ENCODE results near the gene ZBTB42.
"Not testable (repeated sequence)": the region's sequence is repeated elsewhere in the genome, so short reads cannot be mapped to it uniquely, and the experiment has no call there.

Gene ZBTB42

DNA sequence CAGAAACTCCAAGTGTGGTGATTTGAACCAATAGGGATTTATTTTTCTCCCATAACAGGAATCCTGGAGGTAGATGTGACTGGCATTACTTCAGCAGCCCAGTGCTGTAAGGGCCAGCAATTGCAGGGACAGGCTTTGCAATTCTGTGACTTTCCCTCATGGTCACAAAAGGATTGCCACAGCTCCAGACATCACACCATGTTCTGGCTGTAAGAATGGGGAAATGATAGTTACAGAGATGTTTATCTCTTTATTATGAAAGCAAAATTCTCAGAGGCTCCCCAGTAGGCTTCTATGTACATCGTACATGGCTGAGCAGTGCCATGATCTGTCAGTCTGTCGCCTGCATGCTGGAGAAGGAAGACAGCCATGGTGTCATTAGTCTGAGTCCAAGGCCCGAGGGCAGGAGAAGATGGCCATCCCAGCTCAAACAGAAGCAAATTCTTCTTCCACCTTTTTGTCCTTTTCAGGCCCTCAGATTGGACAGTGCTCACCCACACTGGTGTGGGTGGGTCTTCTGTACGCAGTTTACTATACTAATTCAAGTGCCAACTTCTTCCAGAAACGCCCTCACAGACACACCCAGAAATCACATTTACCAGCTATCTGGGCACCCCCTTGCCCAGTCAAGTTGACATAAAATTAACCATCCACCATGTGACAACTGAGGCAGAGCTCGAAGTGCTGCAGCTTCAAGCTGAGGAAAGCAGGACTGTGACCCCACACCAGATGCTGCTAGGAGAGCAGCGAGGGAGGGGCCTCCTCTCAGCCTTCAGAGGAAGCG is 17.2 kb downstream of the ZBTB42 start:
- DNase-seq = no peak

DNA sequence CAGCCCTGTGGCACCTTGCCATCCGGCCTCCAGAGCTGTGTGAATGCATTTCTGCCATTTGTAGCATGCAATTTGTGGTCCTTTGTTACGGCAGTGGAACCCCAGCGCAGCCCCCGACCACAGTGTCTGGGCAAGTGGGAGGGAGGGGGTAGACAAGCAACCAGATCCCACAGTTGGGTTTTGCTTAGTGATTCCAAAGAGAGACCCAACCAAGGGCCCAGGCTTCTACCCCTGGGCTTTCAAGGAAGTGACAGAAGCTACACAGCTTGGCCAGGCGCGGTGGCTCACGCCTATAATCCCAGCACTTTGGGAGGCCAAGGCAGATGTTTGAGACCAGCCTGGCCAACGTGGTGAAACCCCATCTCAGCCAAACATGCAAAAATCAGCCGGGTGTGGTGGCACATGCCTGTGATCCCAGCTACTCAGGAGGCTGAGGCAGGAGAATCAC is 17.8 kb downstream of the ZBTB42 start:
- no peak for DNase-seq

DNA sequence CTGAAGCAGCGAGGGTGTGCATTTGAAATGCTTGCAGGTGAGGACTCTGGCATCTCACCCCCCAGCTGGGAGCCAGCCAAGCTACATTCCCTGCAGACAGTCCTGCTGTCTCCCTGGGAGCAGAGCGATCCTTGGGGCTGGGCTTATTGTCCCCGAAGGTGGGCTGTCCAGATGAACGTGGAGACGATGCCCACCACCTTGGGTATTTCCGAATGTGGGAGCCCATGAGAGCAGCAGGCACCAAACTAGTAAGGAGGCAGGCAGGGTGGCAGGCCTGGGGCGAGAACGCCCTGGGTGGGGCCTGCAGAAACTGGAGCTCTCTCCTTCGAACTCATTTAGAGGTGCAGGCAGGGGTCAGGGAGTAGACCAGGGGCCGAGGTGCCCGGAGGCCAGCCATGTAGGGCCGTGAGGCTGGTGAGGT is 18.5 kb downstream of the ZBTB42 start:
- no peak for DNase-seq

DNA sequence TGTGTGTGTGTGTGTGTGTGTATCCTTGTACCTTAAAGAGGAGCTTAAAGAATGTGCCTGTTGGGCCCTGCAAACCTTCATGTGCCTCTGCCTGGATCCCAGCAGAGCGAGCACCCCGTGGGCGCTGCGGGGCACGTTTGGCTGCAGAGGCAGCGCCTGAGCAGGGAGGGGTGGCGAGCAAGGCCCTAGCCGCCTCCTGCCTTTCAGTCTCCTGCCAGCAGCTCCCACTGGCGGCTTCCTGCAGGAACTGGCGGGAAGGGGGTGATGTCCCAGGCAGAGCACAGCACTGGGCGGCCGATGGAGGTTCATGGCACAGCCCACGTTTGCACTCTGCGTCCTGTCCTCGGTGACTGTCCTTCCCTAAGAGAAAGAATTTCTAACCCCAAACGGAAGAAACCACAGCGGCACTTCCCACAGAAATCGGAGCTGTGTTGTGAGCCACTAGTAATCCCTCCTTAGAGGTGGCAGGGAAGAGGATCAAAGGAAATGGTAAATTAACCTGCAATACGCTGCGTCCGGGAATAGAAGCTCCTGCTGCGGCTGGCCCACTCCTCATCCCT is 19.8 kb downstream of the ZBTB42 start:
- DNase-seq = no peak

DNA sequence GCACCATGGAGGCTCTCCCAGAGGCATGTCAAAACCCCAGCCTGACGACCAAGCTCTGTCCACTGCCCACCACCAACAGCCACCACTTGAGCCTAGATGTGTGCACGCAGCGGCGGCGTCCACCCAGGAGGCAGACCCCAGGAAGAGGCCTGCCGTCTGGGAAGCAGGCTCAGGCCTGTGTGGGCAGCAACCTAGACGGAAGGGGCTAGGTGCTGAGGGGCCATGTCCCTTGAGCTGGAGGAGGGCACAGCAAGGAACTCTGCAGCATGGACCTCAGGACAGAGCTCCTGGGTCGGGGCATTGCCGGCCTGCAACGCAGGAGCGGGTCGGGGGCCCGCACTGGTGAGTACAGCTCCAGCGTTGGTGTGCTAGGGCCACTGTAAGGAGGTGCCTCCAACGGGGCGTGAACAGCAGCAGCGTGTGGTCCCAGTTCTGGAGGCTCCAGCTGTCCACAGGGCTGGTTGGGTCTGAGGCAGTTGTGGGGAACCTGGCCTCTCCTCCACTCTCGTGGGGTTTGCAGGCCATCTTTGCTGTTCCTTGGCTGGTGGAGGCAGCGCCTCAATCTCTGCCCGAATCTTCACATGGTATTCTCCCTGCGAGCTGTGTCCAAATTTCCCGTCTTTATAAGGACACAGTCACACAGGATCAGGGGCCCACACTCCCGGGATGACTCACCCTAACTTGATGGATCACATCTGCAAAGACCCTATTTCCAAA is 20.5 kb downstream of the ZBTB42 start:
- no peak for DNase-seq

DNA sequence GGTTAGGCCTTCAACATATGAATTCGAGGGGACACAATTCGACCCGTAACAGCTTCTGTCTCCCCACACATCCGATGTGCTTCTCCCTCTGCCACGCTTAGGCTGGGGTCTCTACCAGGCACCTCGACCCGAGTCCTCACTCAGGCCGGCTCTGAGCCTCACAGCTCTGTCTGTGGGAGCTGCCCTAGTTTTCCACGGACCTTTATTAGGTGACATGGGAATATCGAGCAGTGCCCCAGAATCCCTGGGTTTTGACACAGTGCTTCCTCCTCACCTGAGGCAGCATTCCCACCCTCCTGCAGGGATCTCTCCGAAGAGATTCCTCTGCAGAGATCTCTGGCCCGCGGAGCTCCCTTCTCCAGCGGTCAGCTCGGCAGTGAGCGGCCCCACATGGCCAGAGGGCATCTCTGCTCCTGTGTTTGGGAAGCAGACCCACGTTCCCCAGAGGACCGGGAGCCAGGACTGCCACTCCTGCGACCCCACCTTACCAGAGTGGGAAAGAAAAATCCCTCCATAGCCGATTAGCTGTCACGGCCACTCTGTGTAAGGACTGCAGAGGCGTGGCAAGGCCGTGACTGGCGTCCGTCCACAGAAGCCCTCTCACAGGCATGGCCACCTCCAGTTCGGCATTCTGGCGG is 21.2 kb downstream of the ZBTB42 start:
- DNase-seq = no peak

DNA sequence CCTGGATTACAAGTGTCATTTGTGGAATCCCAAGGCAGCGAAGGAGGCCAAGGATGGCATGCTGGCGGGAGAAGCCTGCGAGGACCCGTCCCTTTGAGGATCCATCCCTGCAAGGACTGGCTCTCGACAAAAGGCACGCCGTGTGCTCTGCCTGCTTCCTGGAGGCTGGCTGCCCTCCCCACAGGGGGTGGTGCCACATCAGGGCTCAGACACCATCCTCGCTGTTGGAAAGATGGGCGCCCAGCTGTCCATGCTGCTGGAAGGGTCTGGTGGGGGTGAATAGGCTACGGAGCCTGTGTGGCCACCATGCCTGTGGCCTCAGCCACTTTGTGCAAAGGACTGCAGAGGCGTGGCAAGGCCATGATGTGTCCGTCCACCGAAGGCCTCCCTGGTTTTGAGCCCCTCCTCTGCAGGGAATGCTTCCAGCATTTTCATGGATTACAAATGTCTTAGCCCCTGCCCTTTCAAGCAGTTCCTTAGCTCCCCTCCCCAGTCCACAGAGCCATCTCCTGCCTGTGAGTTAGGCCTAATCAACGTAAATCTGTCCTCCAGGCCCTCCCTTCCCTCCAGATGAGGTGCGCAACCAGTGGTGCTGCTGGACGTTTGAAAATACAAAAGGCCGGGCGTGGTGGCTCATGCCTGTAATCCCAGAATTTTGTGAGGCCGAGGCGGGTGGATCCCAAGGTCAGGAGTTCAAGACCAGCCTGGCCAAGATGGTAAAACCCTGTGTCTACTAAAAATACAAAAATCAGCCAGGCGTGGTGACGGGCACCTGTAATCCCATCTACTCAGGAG is 22.1 kb downstream of the ZBTB42 start:
- DNase-seq = no peak

DNA sequence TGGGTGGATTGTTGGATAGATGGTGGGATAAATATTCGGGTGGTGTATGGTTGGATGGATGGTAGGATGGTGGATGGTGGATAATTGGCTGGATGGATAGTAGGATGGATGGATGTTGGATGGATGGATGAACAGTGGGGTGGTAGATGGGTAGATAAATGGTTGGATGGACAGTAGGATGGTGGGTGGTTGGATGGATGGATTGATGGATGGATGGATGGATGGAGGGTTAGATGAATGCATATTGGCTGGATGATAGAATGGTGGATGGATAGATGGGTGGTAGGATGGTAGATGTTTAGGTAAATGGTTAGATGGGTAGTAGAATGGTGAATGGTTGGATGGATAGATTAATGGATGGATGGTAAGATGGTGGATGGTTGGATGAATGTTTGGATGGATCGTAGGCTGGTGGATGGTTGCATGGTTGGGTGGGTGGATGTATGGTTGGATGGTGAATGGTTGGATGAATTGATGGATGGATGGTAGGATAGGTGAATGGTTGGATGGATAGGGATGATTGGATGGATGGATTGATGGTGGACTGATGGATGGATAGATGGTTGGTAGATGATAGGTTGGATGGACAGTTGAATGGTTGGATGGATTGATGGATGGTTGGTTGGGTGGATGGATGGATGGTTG is 23.6 kb downstream of the ZBTB42 start:
- DNase-seq = no peak

DNA sequence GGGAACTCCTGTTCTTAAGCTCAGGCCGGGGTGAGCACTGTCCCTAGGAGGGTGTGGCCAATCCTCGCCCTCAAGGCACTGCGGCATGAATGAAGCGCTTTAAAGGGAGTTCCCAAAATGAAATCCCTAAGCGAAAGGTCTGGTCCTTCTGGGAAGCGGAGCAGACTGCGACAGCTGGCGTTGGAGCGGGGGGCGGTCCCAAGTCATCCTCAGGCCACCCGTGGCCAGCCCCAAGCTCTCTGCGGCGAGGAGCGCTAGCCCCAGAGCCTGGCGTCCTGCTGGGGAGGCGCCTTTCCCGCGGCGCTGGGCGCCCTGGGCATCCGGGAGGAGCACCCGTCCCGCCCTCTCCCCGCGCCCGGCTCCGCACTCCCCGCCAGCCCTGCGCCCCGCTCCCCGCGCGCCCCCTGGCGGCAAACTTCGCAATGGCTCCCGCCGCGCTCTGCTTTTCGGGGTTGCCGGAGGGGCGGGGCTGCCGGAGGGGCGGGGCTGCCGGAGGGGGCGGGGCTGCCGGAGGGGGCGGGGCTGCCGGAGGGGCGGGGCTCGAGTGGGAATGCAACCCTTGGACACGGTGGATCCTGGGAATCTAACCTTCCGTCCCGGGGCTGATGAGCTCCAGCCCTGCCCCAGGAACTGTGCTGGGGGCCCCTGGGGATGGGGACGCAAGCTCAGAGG is 25.4 kb downstream of the ZBTB42 start:
- DNase-seq = peak; percentile 92

DNA sequence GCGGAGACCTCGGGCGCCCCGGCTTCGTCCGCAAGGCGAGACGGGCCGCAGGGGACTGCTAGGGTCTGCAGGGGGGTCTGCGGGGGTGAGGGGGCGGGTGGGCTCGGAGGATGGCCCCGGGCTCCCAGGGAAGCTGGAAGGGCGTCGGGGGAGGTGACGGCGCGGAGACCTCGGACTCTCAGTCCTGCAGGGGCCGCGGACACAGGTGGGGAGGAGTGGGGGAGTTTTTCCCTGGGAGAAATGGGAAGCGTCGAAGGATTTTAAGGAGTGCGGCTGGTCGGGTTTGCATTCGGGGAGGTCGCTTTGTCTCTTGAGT is 25.9 kb downstream of the ZBTB42 start:
- no peak for DNase-seq

DNA sequence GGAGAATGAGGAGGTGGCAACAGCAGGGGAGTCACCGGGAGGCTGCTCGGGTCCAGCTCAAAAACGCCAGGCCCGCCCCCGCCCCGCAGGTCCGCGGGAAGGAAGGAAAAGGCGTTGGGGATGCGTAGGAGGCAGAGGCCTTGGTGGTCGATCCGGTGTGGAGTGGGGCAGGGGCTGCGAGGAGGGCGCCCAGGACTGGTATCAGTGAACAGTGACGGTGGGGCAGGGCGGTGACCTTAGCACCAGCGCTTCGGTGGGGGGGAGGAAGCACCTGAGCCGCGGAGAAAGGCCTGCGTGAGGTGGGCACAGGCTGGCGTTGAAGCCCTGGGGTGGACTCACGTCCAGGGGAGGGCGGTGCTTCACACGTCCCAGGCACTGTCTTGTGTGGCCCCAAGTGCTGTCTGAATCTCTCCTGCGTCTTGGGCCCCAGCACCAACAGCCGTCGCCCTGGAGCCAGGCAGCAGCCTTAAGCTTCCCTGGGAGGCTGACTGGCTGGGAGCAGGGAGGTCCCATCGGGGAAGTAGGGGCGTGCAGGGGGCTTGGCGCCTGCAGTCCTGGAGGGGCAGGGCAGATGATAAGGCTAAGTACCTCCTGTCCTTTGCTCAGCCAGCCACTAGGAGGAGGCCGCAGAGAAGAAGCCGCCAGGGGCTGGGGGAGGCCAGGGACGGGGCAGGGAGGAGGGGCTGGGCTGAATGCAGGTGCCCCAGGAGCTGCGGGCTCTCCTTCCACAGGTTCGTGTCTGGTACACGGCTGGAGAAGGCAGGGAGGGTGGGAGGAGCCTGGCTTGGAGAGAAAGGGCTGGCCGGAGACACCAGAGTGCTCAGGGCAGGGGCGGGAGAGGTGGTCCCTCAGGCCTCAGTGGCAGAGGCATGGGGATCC is 26.5 kb downstream of the ZBTB42 start:
- peak; percentile 43 for DNase-seq

DNA sequence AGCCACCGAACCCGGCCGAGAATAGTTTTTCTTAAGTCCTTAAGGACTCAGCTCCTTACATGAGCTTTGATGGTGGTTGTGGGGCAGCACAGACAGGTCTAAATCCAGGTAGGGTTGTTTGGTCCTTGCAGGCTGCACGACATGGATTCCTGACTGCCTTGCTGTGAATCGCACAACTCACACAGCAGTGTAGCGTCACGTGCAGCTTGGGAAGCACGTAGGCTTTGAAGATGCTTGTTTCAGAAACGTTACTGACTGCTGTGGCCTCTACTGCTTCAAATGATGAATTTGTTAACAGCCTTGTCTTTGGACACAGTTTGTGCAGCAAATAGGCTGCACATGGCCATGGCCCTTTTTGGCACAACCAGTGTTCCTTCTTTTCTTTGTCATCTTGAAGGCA is 29.9 kb downstream of the ZBTB42 start:
- no peak for DNase-seq

DNA sequence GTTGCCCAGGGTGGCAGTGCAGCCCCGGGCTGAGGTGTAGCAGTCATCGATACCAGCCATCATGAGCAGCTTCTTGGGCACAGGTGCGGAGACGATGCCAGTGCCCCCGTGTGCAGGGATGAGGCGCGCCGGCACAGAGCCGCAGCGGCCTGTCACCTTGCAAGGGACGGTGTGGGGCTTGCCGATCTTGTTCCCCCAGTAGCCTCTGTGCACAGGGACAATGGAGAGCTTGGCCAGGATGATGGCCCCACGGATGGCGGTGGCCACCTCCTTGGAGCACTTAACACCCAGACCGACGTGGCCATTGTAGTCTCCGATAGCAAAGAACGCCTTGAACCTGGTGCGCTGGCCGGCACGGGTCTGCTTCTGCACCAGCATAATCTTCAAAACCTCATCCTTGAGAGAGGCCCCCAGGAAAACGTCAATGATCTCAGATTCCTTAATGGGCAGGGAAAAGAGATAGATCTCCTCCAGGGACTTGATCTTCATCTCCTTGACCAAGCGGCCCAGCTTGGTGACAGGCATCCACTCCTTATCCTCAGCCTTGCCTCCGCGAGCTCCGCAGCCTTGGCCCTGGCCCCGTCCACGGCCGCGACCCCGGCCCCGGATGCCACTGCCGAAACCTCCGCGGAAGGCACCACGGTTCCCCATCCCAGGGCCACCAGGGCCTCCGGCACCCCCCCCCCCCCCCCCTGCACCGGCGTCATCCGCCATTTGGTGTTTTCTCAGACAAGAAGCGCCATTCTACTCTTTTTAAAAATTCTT is 35.5 kb downstream of the ZBTB42 start:
- DNase-seq = not testable (repeated sequence)

DNA sequence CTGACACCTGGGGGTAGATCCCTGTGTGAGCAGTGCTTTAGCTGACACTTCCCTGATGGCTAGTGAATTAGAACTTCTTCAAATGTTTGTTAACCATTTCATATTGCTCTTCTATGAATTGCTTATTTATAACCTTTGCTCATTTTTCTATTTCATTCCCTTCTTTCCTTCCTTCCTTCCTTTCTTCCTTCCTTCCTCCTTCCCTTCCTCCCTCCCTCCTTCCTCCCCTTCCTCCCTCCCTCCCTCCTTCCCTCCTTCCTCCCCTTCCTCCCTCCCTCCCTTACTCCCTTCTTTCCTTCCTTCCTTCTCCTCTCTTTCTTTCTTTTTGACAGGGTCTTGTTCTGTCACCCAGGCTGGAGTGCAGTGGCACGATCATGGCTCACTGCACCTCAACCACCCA is 40.8 kb downstream of the ZBTB42 start:
- no peak for DNase-seq

DNA sequence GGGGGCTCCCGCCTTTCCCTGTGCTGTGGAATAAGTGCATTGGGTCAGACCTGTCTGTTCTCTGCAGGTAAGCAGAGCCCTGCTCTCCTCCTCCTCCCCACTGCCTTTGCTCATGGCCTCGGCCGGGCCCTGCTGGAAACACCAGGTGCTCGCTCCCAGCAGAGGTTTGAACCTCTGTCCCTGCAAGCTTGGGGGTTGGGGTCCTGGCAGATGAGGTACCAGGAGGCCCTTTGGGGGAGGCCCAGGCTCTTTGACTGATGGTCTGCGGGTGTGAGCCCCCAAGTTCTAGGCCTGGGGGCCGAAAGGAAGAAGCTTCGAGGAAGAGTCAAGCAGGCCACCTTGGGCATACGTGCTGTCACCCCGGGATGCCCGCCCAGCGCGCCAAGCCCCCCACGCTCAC is 42.1 kb downstream of the ZBTB42 start:
- no peak for DNase-seq

DNA sequence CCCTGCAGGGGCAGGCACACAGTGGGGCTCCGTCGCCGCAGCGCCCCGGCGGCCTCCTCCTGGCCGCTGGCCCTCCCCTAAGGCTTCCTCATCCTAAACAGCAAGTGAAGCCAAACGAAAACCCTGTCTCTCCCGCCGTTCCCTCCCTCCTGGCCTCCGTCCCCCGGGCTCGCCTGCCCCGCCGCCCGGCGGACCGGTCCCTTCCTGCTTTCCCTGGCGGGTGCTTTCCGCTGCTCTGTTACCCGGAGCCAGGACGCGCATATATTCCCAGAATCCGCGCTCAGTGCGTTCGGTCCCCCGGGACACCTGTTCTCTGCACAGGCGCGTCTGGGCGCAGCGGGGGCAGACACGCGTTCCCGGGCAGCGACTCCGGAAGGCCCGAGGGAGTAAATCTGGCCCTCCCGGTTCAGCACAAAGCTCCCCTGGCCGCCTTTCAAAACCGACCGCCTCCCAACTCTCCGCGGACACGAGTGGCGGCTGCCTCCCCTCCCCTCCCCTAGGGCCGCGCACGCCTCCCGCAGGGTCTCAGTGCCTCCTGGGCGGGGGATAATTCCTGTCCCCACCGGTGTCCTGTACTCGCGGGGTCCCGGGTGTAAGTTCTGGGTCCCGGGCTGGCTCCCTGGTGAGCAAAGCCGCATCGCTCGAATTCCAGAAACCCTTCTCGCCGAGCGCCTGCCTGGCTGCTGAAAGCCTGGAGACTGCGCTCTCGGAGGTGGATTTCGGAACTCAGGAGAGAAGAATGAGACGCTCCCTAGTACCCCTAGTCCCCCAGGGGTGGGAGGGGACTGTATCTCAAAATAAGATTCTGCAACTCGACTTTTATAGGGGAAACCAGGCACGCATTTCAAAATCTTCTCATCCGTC is 42.8 kb downstream of the ZBTB42 start:
- no peak for DNase-seq

DNA sequence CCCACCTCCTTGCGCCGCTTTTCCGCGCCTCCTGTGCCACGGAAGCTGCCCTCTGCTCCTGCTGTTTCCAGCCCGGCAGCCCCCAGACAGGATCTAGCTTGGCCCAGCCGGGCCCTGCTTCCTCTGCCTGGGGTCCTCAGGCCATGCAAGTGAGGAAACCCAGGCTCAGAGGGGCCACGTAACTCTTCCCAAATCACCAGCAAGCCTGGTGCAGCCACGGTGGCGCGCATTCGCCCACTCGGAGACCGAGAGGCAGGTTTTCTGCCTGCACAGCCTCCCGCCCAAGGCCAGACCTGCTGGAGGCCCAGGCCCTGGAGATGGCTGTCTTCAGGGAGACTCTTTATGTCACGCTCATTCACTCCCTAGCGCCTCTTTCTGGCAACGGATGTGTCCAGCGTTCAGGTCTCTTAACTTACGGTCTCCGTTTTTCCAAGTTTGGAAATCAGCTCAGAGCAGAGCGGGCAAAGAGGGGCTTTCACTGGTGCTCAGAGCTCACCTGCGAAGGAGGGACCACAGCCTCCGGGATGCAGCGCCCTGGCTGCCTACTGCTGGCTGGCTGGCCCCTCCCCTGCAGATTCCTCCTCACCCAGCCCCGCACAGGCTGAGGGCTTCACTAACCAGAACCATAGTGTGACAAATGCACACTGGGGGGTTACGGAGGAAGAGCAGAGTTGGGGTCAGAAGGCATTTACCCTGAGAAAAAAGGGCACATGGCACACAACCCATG is 43.6 kb downstream of the ZBTB42 start:
- DNase-seq = no peak

DNA sequence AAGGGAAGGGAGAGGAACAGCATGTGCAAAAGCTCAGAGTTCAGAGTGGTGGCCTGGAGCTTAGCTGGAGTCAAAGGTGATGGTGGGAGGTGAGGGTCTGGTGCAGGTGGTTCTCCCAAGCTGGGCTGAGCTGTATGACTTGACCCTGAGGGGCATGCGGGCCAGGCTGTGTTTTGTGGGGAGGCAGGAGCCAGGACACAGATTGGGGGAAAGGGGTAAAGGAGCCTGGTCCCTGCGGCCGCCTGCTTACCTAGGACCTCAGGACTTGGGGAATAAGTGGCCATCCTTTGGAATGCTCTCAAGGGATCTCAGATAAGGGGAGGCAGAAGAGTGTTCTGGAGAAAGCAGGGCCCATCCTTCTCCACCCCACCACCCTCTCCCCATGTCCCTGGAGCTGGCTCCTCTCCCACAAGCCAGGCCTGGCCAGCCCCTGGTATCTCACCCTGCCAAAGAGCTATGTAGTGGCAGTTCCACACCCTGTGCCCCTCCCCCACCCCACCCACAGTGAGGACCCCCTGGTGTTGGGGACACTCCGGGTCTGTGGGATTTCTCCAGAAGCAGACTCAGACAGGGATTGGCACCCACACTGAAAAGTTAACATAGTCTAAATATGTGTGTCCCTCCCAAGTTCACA is 44.2 kb downstream of the ZBTB42 start:
- no peak for DNase-seq

Measured in activated CD4-positive, alpha-beta T cell treated with anti-CD3 and anti-CD28 coated beads, Interleukin-2, amount 50 U/mL, for 16 hours (primary cell).